Upper lobe of left lung (tissue), 6 donors: Measurements from ENCODE around the gene SYK. TPM values are rescaled to one million over a fixed set of nuclear protein-coding genes. Genes with fewer than 3 reads are reported as not detected.
"Not testable (repeated sequence)": the region's sequence is repeated elsewhere in the genome, so short reads cannot be mapped to it uniquely, and the experiment has no call there.

Source experiments
- ATAC-seq, 2 donors: fragments of 200-7000 bp; cut with Tn5 transposase; one replicate each; pipeline ENCODE4 v1.9.1; 2022; ENCODE audit warnings: mild to moderate bottlenecking in 2 of 2, moderate library complexity in 2 of 2; ENCODE audit not compliant: low FRiP score in 2 of 2
- DNase-seq, 2 donors: peaks; one replicate each; pipeline ENCODE4 v3.0.0-alpha.2; 2019 to 2020
- H3K27ac ChIP-seq, 4 donors: fragments of 200-600 bp; sonication (generic); one replicate each; pipeline ENCODE4 v1.5.1; 2016 to 2019
- H3K27me3 ChIP-seq, 4 donors: fragments of 200-600 bp; sonication (generic); one replicate each; pipeline ENCODE4 v1.5.1; 2017 to 2019
- H3K36me3 ChIP-seq, 4 donors: fragments of 200-600 bp; sonication (generic); one replicate each; pipeline ENCODE4 v1.5.1; 2016 to 2019
- H3K4me1 ChIP-seq, 4 donors: fragments of 200-600 bp; sonication (generic); one replicate each; pipeline ENCODE4 v1.5.1; 2018 to 2019
- H3K4me3 ChIP-seq, 4 donors: fragments of 200-600 bp; sonication (generic); one replicate each; pipeline ENCODE4 v1.5.1; 2017 to 2019; ENCODE audit warnings: mild to moderate bottlenecking in 2 of 4, moderate library complexity in 1 of 4
- H3K9me3 ChIP-seq, 4 donors: fragments of 200-600 bp; sonication (generic); one replicate each; pipeline ENCODE4 v1.5.1; 2018 to 2019
- EP300 ChIP-seq, 4 donors: sonication (generic); formaldehyde crosslinking; IDR thresholded peaks; one replicate each; pipeline ENCODE4 v1.5.1; 2017; ENCODE audit warnings: antibody characterized with exemption in 4 of 4, control low read depth in 2 of 4
- POLR2A ChIP-seq, 4 donors: fragments of 450-650 bp; IDR thresholded peaks; one replicate each; pipeline ENCODE4 v1.5.1; 2016 to 2017; ENCODE audit warnings: antibody characterized with exemption in 4 of 4, mild to moderate bottlenecking in 2 of 4
- POLR2AphosphoS5 ChIP-seq, 2 donors: sonication (generic); formaldehyde crosslinking; IDR thresholded peaks; one replicate each; pipeline ENCODE4 v1.5.1; 2017; ENCODE audit warnings: antibody characterized with exemption in 2 of 2
- WGBS, 2 donors: methylation state at CpG; one replicate each; pipeline ENCODE4 v1.1.5; 2017 to 2018; 5-methylcytosine and 5-hydroxymethylcytosine counted together
- total RNA-seq, 6 donors: library from RNA; depleted of rRNA in 4 of 6; stranded (reverse); fragments of >200 nt in 4 of 6; gene quantifications; one replicate each; pipeline versions ENCODE4 v1.1.0 to v1.2.1, GENCODE V29; 2016 to 2021
- TF ChIP-seq, protein P1 (sequence below), 6 experiments: fragments of 450-650 bp in 4 of 6; fragments of 200-600 bp in 2 of 6; sonication (generic) in 2 of 6; IDR thresholded peaks; one replicate each; pipeline ENCODE4 v1.5.1; 2016 to 2019; ENCODE audit warnings: antibody characterized with exemption in 6 of 6
- donor health status: DM: no; HTN: no; CAD: no; lungs with moderate emphysema.
- donor health status: DM: no; HTN: yes; CAD: no; lungs with severe emphysema.

SYK gene
- total RNA-seq, result 10 to 100 TPM; 35.3 to 91.6 (median 47.6) TPM

DNA sequence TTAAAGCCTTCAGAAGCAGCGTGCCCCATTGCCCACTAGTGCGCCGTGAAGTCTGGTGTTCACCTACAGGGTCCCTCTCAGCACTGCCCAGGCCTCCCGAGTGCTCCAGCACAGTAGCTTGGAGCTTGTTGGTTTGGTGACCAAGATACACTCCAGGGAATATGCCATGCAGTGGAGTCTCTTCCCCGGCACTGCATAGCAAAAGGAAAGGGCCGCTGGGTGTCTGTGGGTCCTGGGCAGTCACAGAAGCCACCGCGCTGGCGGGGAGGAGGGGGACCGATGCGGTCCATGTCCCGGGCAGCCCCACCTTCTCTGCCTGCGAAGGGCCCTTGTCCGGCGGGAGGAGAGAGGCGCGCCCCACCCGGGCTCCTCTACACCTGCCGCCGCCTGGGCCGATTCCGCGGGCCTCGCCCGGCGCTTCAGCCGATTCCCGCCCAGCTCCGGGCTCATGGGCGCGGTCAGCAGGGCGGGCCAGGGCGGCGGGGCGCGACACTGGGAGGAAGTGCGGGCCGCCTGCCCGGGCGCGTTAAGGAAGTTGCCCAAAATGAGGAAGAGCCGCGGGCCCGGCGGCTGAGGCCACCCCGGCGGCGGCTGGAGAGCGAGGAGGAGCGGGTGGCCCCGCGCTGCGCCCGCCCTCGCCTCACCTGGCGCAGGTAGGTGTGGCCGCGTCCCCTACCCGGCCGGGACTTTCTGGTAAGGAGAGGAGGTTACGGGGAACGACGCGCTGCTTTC, at the start of gene SYK:
Gene SYK, plus strand, starts transcription at position 579 of the 732 bp plus-strand sequence. CDS start 42,080 bp downstream, outside the sequence.
- TF ChIP-seq POLR2AphosphoS5 (IDR thresholded peaks at IDR 0.05) (peak; percentile 32 to 52), POLR2A (IDR thresholded peaks at IDR 0.05) (peak in 3 of 4 donors; percentile 62 to 90 (median 64)), EP300 (IDR thresholded peaks at IDR 0.05) (no peak)

DNA sequence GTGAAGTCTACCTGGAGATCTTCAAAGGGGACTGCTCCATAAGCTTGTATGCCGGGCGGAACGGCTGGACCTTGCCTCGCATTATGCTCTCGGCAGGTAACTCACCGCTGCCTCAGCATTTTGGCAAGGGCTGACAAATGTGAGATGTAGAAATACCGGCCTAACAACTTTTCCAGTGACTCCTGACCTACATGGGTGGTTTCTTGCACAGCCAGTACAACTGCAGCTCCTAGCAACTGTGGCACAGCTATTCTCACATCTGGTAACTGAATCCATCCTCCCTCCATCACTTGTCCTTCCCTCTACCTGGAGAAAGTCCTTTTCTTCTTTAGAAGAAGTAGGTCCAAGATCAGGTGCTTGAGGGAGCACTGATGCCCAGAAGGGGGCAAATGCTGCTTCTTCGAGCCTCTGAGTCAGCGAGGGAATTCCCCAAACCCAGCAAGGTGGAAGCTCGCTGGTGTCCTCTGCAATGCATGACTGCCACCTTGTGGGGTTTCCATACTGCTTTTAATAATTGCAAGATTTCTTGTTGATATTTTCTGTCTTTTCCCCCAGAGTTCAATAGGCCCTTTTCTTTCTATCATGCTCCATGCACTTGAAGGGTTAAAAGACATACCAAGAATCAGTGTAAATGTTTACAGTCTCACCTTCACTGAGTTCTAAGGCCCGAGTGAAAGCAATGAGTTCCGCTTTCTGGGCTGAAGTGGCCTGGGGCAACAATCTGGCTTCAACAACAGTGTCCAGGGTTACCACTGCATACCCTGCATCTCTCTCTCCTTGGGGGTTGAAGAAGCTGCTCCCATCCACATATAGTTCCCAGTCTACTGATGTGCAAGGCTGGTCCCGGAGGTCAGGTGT, 45.9 kb upstream of the SYK start:
- not testable (repeated sequence) for H3K27ac ChIP-seq, H3K4me3 ChIP-seq, H3K27me3 ChIP-seq, ATAC-seq, H3K36me3 ChIP-seq, H3K9me3 ChIP-seq, H3K4me1 ChIP-seq
- peak in 1 of 2 donors; percentile 73 for DNase-seq
- TF ChIP-seq, protein P1, sequence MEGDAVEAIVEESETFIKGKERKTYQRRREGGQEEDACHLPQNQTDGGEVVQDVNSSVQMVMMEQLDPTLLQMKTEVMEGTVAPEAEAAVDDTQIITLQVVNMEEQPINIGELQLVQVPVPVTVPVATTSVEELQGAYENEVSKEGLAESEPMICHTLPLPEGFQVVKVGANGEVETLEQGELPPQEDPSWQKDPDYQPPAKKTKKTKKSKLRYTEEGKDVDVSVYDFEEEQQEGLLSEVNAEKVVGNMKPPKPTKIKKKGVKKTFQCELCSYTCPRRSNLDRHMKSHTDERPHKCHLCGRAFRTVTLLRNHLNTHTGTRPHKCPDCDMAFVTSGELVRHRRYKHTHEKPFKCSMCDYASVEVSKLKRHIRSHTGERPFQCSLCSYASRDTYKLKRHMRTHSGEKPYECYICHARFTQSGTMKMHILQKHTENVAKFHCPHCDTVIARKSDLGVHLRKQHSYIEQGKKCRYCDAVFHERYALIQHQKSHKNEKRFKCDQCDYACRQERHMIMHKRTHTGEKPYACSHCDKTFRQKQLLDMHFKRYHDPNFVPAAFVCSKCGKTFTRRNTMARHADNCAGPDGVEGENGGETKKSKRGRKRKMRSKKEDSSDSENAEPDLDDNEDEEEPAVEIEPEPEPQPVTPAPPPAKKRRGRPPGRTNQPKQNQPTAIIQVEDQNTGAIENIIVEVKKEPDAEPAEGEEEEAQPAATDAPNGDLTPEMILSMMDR (IDR thresholded peaks at IDR 0.05), result peak; percentile 9 to 54 (median 35)
- 50 to 56% methylated on average over 9 to 13 of the region's 13 CpGs for WGBS, 2 donors

More for the DNA sequence above, at the start of gene SYK:
- Histone ChIP-seq H3K4me3 (peak within 1 kb of the TSS; percentile 2 to 61 (median 50)), H3K36me3 (no peaks in the 10 kb centered on the region), H3K9me3 (no peaks in the 10 kb centered on the region), H3K27me3 (no peaks in the 10 kb centered on the region), H3K4me1 (peaks cover 0 to 20% (median 9%) of the 10 kb centered on the region in 4 donors), H3K27ac (peak within 1 kb of the TSS; percentile 88 to 93 (median 89))
- 4 to 10% methylated on average over 12 to 37 of the region's 64 CpGs for WGBS, 2 donors
- peak; percentile 86 to 94 for DNase-seq
- peak; percentile 93 to 94 for ATAC-seq

DNA sequence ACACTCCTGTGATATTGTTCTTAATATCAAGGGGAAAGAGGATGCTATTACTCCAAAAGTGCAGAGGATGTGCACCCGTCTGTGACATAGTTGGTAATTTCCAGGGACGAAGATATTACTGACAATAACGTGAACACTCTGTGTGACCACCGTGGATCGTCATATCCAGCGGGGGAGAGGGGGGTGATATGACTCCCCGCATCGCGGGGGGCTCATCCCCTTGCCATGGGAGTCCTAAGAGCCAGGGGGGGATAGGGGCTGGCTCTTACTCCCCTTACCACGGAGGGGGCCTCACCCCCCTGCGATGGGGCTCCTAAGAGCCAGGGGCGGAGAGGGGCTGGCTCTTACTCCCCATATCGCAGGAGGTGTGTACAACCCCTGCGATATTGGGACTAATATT, 41.0 kb upstream of the SYK start:
- WGBS, 2 donors, result 83 to 95% methylated on average over 6 to 14 of the region's 14 CpGs
- H3K4me1 ChIP-seq, H3K36me3 ChIP-seq, H3K4me3 ChIP-seq, H3K27me3 ChIP-seq, ATAC-seq, H3K9me3 ChIP-seq, H3K27ac ChIP-seq: not testable (repeated sequence)
- peak in 1 of 2 donors; percentile 22 for DNase-seq

DNA sequence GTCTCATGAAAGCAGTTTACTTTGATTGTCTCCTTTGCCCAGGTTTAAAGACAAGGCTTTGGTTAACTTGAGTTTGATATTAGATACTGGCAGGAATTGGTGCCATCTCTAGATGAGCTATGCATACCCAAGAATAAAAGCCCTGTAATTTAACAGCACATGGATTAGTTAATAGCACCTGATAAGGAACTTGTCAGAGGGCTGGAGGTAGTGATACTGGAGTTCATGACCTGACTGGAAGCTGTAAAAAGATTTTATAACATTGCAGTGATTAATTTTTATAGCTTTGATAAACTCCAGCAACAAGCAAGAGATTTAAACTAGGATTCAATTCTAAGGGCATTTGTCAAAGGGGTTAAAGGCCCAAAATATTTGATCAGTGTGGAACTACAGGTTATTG, 34.9 kb upstream of the SYK start:
- ATAC-seq (no peak), DNase-seq (no peak)
- H3K4me3 ChIP-seq, result no peak overlapping the region
- TF ChIP-seq, protein P1 (IDR thresholded peaks at IDR 0.05), result no peak
- no peaks in the 10 kb centered on the region for H3K27me3 ChIP-seq
- H3K4me1 ChIP-seq, result no peaks in the 10 kb centered on the region
- H3K9me3 ChIP-seq, result peaks cover 0 to 9% (median 0%) of the 10 kb centered on the region in 4 donors
- no peak overlapping the region for H3K27ac ChIP-seq
- no peaks in the 10 kb centered on the region for H3K36me3 ChIP-seq

DNA sequence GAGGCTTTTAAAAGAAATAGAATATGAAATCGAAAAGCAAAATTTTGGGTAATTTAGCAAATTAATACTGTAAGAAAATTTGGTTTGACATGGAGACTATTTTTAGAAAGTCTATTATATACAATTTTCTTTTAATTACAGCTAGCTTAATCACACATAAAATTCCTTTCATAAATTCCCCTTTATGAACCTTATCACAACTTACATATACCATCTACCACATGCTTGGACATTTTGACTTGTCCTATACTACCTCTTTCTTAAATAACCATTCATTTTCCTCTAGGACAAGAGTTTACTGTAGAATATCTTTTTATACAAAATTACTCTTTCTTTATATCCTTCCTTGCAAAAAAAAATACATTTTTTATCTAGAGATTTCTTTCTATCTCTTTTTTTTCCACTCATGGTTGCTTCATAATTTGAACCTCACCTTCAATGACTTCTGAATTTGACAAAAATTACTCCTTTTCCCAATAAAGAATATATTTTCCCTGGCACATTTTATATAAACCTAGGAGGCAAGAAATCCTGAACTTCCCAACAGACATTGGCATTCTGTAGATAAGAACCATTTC, 34.0 kb upstream of the SYK start:
- Histone ChIP-seq H3K27ac (no peak overlapping the region), H3K27me3 (no peaks in the 10 kb centered on the region), H3K36me3 (no peaks in the 10 kb centered on the region), H3K9me3 (peaks cover 0 to 9% (median 0%) of the 10 kb centered on the region in 4 donors), H3K4me1 (no peaks in the 10 kb centered on the region), H3K4me3 (no peak overlapping the region)
- TF ChIP-seq POLR2AphosphoS5 (IDR thresholded peaks at IDR 0.05) (no peak), POLR2A (IDR thresholded peaks at IDR 0.05) (no peak), EP300 (IDR thresholded peaks at IDR 0.05) (no peak)
- TF ChIP-seq, protein P1 (IDR thresholded peaks at IDR 0.05), result no peak
- ATAC-seq (no peak), DNase-seq (no peak)
- WGBS, 2 donors, result 90 to 92% methylated on average over 1 of the region's 1 CpG
